ENCODE measurements around the gene HOXB4. TPM values are rescaled to one million over a fixed set of nuclear protein-coding genes. Genes with fewer than 3 reads are reported as not detected.

The HOXB4 gene
- total and polyA plus RNA-seq, 8 donors: 0.45 to 5.1 (median 2.1) TPM; not detected in 2

GRCh38 chr17:48589060-48589830 is 11.1 kb upstream of the HOXB4 start:
- intact Hi-C loops (cut with DNase I; ENCODE audit: low total_unique reads): no loop called here
- H3K9me3 ChIP-seq: no peaks in the 10 kb centered on the region
- H3K4me1 ChIP-seq: peaks cover 14 to 78% (median 50%) of the 10 kb centered on the region in 4 donors
- TF ChIP-seq CTCF (IDR thresholded peaks at IDR 0.05) (no peak), POLR2A (IDR thresholded peaks at IDR 0.05) (no peak), POLR2AphosphoS5 (IDR thresholded peaks at IDR 0.05) (no peak), EP300 (IDR thresholded peaks at IDR 0.05) (no peak)
- no peak for DNase-seq
- H3K27me3 ChIP-seq: peaks cover 3 to 100% (median 79%) of the 10 kb centered on the region in 3 donors
- WGBS, 5 donors: 16 to 29% (median 25%) methylated on average over 10 of the region's 10 CpGs
- H3K27ac ChIP-seq: peak overlapping the region; percentile 62 to 95 (median 93)
- H3K4me3 ChIP-seq: peak overlapping the region; percentile 22 to 56 (median 44)
- H3K36me3 ChIP-seq: no peaks in the 10 kb centered on the region

GRCh38 chr17:48588528-48588927 is 10.4 kb upstream of the HOXB4 start:
- H3K27me3 ChIP-seq: peaks cover 3 to 100% (median 76%) of the 10 kb centered on the region in 3 donors

GRCh38 chr17:48588074-48588415 is 9.9 kb upstream of the HOXB4 start:
- DNase-seq: no peak
- Histone ChIP-seq H3K36me3 (no peaks in the 10 kb centered on the region), H3K9me3 (no peaks in the 10 kb centered on the region), H3K4me3 (peak overlapping the region; percentile 50 to 56 (median 54)), H3K27ac (peak overlapping the region; percentile 48 to 95 (median 93)), H3K4me1 (peaks cover 15 to 77% (median 45%) of the 10 kb centered on the region in 4 donors), H3K27me3 (peaks cover under 1 to 100% (median 76%) of the 10 kb centered on the region in 3 donors)
- no peak for TF ChIP-seq EP300 (IDR thresholded peaks at IDR 0.05)
- no peak for TF ChIP-seq CTCF (IDR thresholded peaks at IDR 0.05)
- TF ChIP-seq POLR2A (IDR thresholded peaks at IDR 0.05): no peak
- TF ChIP-seq POLR2AphosphoS5 (IDR thresholded peaks at IDR 0.05): no peak
- intact Hi-C loops (cut with DNase I; ENCODE audit: low total_unique reads): no loop called here
- WGBS, 5 donors: 18 to 47% (median 35%) methylated on average over 2 of the region's 2 CpGs

More at GRCh38 chr17:48588528-48588927, 10.4 kb upstream of the HOXB4 start:
- 16 to 30% (median 27%) methylated on average over 2 of the region's 2 CpGs for WGBS, 5 donors
- no peaks in the 10 kb centered on the region for H3K9me3 ChIP-seq
- peak overlapping the region in 3 of 4 donors; percentile 50 to 56 (median 52) for H3K4me3 ChIP-seq
- peak overlapping the region; percentile 48 to 95 (median 93) for H3K27ac ChIP-seq
- no peaks in the 10 kb centered on the region for H3K36me3 ChIP-seq
- intact Hi-C loops (cut with DNase I; ENCODE audit: low total_unique reads): no loop called here
- no peak for DNase-seq
- TF ChIP-seq POLR2A (IDR thresholded peaks at IDR 0.05): no peak
- TF ChIP-seq EP300 (IDR thresholded peaks at IDR 0.05): no peak
- no peak for TF ChIP-seq POLR2AphosphoS5 (IDR thresholded peaks at IDR 0.05)
- no peak for TF ChIP-seq CTCF (IDR thresholded peaks at IDR 0.05)
- peaks cover 13 to 78% (median 47%) of the 10 kb centered on the region in 4 donors for H3K4me1 ChIP-seq

- no peak for TF ChIP-seq POLR2AphosphoS5 (IDR thresholded peaks at IDR 0.05)
- TF ChIP-seq CTCF (IDR thresholded peaks at IDR 0.05): no peak
- TF ChIP-seq EP300 (IDR thresholded peaks at IDR 0.05): no peak
- no peak for TF ChIP-seq POLR2A (IDR thresholded peaks at IDR 0.05)
- Histone ChIP-seq H3K27me3 (peaks cover 0 to 100% (median 76%) of the 10 kb centered on the region in 3 donors), H3K4me1 (peaks cover 18 to 77% (median 44%) of the 10 kb centered on the region in 4 donors)
Measured at GRCh38 chr17:48587276-48588073, 9.3 kb upstream of the HOXB4 start.

More at GRCh38 chr17:48587276-48588073, 9.3 kb upstream of the HOXB4 start:
- Histone ChIP-seq H3K9me3 (no peaks in the 10 kb centered on the region), H3K36me3 (no peaks in the 10 kb centered on the region), H3K27ac (peak overlapping the region; percentile 48 to 95 (median 93)), H3K4me3 (peak overlapping the region; percentile 50 to 56 (median 54))
- intact Hi-C loops (cut with DNase I; ENCODE audit: low total_unique reads): no loop called here
- DNase-seq: peak in 1 of 2 donors; percentile 62
- WGBS, 5 donors: 20 to 37% (median 31%) methylated on average over 5 of the region's 5 CpGs
